Stomach (tissue), 9 donors: Measurements from ENCODE around the gene PCP4. TPM values are rescaled to one million over a fixed set of nuclear protein-coding genes. Genes with fewer than 3 reads are reported as not detected.

Experiments
- DNase-seq, 2 donors: peaks; one replicate each; pipeline versions ENCODE4 v3.0.0 to v3.0.0-alpha.2; 2013 to 2019
- H3K27ac ChIP-seq, 5 donors: fragments of 200-600 bp in 4 of 5; sonication (generic) in 4 of 5; one replicate each; pipeline ENCODE4 v1.5.1; 2013 to 2019; ENCODE audit warnings: mild to moderate bottlenecking in 1 of 5, moderate library complexity in 1 of 5
- H3K27me3 ChIP-seq, 3 donors: fragments of 200-600 bp; sonication (generic); one replicate each; pipeline ENCODE4 v1.5.1; 2017 to 2019; ENCODE audit warnings: mixed run types in 1 of 3
- H3K36me3 ChIP-seq, 4 donors: fragments of 200-600 bp; sonication (generic); 1 replicate in 3 of 4; 2 replicates in 1 of 4; pipeline ENCODE4 v1.5.1; 2016 to 2019
- H3K4me1 ChIP-seq, 4 donors: fragments of 200-600 bp; sonication (generic); one replicate each; pipeline ENCODE4 v1.5.1; 2016 to 2019
- H3K4me3 ChIP-seq, 4 donors: fragments of 200-600 bp; sonication (generic) in 3 of 4; one replicate each; pipeline ENCODE4 v1.5.1; 2016 to 2019; ENCODE audit warnings: mild to moderate bottlenecking in 1 of 4
- H3K9me3 ChIP-seq, 4 donors: fragments of 200-600 bp; sonication (generic); one replicate each; pipeline ENCODE4 v1.5.1; 2016 to 2019
- CTCF ChIP-seq, 7 experiments: fragments of 450-650 bp in 4 of 7; fragments of 200-600 bp in 3 of 7; sonication (generic) in 3 of 7; IDR thresholded peaks; one replicate each; pipeline ENCODE4 v1.5.1; 2016 to 2019; ENCODE audit warnings: antibody characterized with exemption in 7 of 7, control low read depth in 2 of 7, mild to moderate bottlenecking in 1 of 7
- EP300 ChIP-seq: sonication (generic); formaldehyde crosslinking; IDR thresholded peaks from one replicate; pipeline ENCODE4 v1.6.1; 2017; ENCODE audit warnings: antibody characterized with exemption
- POLR2A ChIP-seq, 4 donors: fragments of 450-650 bp; IDR thresholded peaks; one replicate each; pipeline ENCODE4 v1.6.1; 2016; ENCODE audit warnings: antibody characterized with exemption in 4 of 4, control low read depth in 2 of 4, mild to moderate bottlenecking in 1 of 4, moderate library complexity in 1 of 4
- POLR2AphosphoS5 ChIP-seq, 3 donors: sonication (generic); formaldehyde crosslinking; IDR thresholded peaks; one replicate each; pipeline ENCODE4 v1.6.1; 2016; ENCODE audit warnings: antibody characterized with exemption in 3 of 3
- WGBS, 5 donors: extraction: QIAGEN DNeasy Blood & Tissue Kit in 3 of 5; methylation state at CpG; one replicate each; pipeline versions ENCODE4 v1.1.5 to v1.1.7; 2013 to 2018; 5-methylcytosine and 5-hydroxymethylcytosine counted together
- intact Hi-C: fragments of 100-400 bp; cut with DNase I; formaldehyde crosslinking; loops from one replicate; pipeline ENCODE4 v1.15.1; 2023; ENCODE audit warnings: low total_unique reads
- polyA plus RNA-seq, 3 donors: library from polyadenylated mRNA; stranded (reverse); fragments of 200-250 nt; gene quantifications; one replicate each; pipeline ENCODE4 v1.2.3, GENCODE V29; 2013
- total RNA-seq, 5 donors: library from RNA; depleted of rRNA; stranded (reverse); fragments of >200 nt; gene quantifications; one replicate each; pipeline versions ENCODE4 v1.1.0 to v1.2.3, GENCODE V29; 2014 to 2016
- donor health status: healthy with polysubstance abuse.
- donor health status: Bipolar disorder and iron deficiency.
- donor health status: healthy.

The PCP4 gene
- total and polyA plus RNA-seq, 8 donors: 1.2 to 29.9 (median 2.0) TPM; not detected in 2

GRCh38 chr21:39972976-39973770, 105.9 kb downstream of the PCP4 start:
- Histone ChIP-seq H3K27ac (no peak overlapping the region), H3K4me1 (no peaks in the 10 kb centered on the region), H3K9me3 (no peaks in the 10 kb centered on the region), H3K4me3 (no peak overlapping the region), H3K36me3 (no peaks in the 10 kb centered on the region), H3K27me3 (peaks cover 0 to 20% (median 0%) of the 10 kb centered on the region in 3 donors)
- intact Hi-C loops: no loop called here
- TF ChIP-seq CTCF (IDR thresholded peaks at IDR 0.05) (no peak), EP300 (no peak), POLR2AphosphoS5 (IDR thresholded peaks at IDR 0.05) (no peak), POLR2A (IDR thresholded peaks at IDR 0.05) (no peak)
- no peak for DNase-seq
- 82 to 91% (median 88%) methylated on average over 14 of the region's 14 CpGs for WGBS, 5 donors

GRCh38 chr21:39976800-39977199, 109.6 kb downstream of the PCP4 start:
- peaks cover 0 to 22% (median 0%) of the 10 kb centered on the region in 3 donors for H3K27me3 ChIP-seq
- no peak for TF ChIP-seq CTCF (IDR thresholded peaks at IDR 0.05)
- no peak for TF ChIP-seq POLR2AphosphoS5 (IDR thresholded peaks at IDR 0.05)
- TF ChIP-seq EP300: no peak
- no peak for TF ChIP-seq POLR2A (IDR thresholded peaks at IDR 0.05)
- H3K36me3 ChIP-seq: no peaks in the 10 kb centered on the region
- DNase-seq: no peak
- 54 to 79% (median 60%) methylated on average over 5 of the region's 5 CpGs for WGBS, 5 donors
- intact Hi-C loops: no loop called here
- H3K9me3 ChIP-seq: no peaks in the 10 kb centered on the region
- H3K27ac ChIP-seq: no peak overlapping the region
- no peaks in the 10 kb centered on the region for H3K4me1 ChIP-seq
- no peak overlapping the region for H3K4me3 ChIP-seq

Other genes starting within 250 kb of the PCP4 start
- not detected for gene IGSF5, start 122.3 kb upstream of the PCP4 start, total RNA-seq
- under 1 TPM in 1 of 3 donors, not detected in 2; 0.08 TPM for gene IGSF5, start 122.3 kb upstream of the PCP4 start, polyA plus RNA-seq